Measurements from ENCODE around the gene SLC35E2B.
A peak's percentile ranks its signal among the peaks of the same experiment; 100 is the strongest.
"Not testable (repeated sequence)": the region's sequence is repeated elsewhere in the genome, so short reads cannot be mapped to it uniquely, and the experiment has no call there.

Gene SLC35E2B

GRCh38 chr1:1637479-1637875, 55.1 kb downstream of the SLC35E2B start:
- not testable (repeated sequence) for DNase-seq

GRCh38 chr1:1636621-1637478, 55.7 kb downstream of the SLC35E2B start:
- DNase-seq: not testable (repeated sequence)

GRCh38 chr1:1634613-1635012, 58.0 kb downstream of the SLC35E2B start:
- DNase-seq: not testable (repeated sequence)

GRCh38 chr1:1633409-1633808, 59.2 kb downstream of the SLC35E2B start:
- DNase-seq: not testable (repeated sequence)

GRCh38 chr1:1631782-1632420, 60.7 kb downstream of the SLC35E2B start, which contains the start of gene MMP23B:
Gene MMP23B, plus strand, starts transcription at chr1:1632173. Its CDS starts 46 bp downstream, at chr1:1632219.
- DNase-seq: no peak

- no peak for DNase-seq
Observed at GRCh38 chr1:1630965-1631781, 61.4 kb downstream of the SLC35E2B start.

GRCh38 chr1:1630191-1630964, 62.2 kb downstream of the SLC35E2B start:
- DNase-seq: peak; percentile 97

- no peak for DNase-seq
Observed at GRCh38 chr1:1629430-1630190, 63.0 kb downstream of the SLC35E2B start.

- no peak for DNase-seq
Observed at GRCh38 chr1:1628754-1629429, 63.7 kb downstream of the SLC35E2B start.

- no peak for DNase-seq
Observed at GRCh38 chr1:1627829-1628753, 64.5 kb downstream of the SLC35E2B start.

- DNase-seq: no peak
Observed at GRCh38 chr1:1627261-1627828, 65.2 kb downstream of the SLC35E2B start.

- DNase-seq: no peak
Observed at GRCh38 chr1:1626207-1627141, 66.1 kb downstream of the SLC35E2B start.

- DNase-seq: no peak
Observed at GRCh38 chr1:1625824-1626206, 66.8 kb downstream of the SLC35E2B start.

GRCh38 chr1:1625404-1625775, 67.2 kb downstream of the SLC35E2B start:
- no peak for DNase-seq

GRCh38 chr1:1624443-1625403, 67.9 kb downstream of the SLC35E2B start:
- no peak for DNase-seq

GRCh38 chr1:1623631-1624442, 68.8 kb downstream of the SLC35E2B start:
- DNase-seq: no peak
